ENCODE data around the gene LMX1B. TPM values are rescaled to one million over a fixed set of nuclear protein-coding genes. Genes with fewer than 3 reads are reported as not detected.

Gene LMX1B
- polyA plus RNA-seq, 3 donors, result 0.10 to 0.90 (median 0.13) TPM

DNA sequence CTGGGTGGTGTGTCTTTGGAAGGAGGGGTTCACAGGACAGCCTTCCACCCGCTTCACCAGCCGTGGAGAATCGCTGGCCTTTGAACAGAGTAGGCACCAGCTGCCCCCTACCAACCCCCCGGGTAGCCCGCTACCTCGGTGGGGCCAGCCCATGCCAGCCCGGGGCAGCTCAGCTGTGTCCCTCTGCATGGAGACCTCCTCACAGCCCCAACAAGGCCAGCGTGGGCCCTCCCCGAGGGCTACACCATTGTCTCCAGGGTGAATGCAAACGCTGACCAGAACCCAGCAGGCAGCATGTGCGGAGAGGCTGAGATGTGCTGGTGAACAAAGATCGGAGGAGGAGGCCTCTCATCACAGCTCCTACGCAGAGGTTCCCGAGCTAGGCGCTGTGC, 51.9 kb downstream of the LMX1B start:
- no peak overlapping the region for H3K27ac ChIP-seq (ENCODE audit: low read depth, low read length)
- WGBS, 3 donors, result 46 to 70% (median 48%) methylated on average over 15 of the region's 15 CpGs

DNA sequence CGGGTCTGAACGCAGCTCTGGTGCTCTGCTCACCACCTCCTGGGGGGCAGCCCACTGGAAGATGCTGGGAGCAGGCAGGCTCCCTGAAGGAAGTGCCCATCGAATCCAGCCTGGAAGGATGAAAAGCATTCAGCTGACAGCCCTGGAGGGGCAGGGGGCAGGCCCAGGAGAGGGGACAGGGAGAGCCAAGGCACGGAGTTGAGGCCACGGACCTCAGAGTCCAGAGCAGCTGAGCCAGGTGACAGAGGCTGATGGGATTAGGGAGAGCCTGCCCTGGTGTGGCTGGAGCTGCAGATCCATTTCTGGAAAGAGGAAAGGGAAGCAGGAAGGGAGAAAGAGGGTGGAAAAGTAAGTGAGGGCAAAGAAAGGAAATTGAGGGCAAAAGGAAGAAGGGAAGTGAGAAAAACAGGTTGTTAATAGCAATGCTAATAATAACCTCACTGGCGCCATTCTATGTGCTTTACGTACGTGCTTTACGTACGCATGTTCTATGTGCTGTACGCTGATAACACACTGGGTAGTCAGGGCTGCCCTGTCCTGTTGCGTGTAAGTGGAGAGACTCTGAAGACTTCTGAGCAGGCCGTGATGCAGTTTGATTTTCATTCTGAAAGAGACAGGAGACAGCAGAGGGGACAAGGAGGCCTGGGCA, 52.6 kb downstream of the LMX1B start:
- no peak overlapping the region for H3K27ac ChIP-seq (ENCODE audit: low read depth, low read length)
- WGBS, 3 donors, result 50 to 79% (median 61%) methylated on average over 13 of the region's 13 CpGs

DNA sequence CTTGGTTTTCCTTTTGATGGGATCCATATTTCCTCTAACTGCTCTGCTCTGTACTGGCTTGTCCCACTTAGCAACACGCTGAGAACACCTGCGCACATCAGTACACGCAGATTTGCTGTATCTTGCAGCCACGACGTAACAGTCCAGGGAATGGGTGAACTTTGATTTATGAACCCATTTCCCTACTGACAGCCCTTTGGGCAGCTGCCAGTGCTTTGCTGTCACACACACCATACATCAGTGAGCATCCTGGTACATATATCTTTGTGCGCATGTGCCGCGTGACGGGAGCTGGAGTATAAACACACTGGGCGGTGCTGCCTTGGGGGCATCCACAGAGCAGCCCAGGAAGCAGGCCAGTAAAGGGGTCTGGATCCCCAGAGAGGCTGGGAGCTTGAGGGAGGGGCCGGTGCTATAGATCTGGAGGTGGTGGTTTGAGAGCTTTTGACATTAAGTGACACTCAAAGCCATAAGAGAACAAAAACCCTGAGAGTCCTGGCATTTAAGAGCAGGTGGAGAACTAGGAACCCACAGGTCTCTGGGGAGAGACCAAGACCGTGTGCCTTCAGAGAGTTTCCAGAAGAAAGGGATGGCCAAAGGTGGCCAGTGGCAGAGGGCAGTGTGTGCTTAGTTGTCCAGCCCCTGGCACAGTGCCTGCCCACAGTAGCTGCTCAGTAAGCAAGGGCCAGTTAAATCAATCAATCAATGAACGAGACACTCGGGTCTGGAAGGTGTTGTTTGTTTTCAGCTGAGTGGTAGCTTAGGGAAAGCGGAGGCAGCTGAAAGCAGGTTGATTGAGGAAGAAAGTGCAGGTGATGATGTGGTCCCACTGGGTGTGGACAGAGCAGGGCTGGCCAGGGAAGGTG, 53.7 kb downstream of the LMX1B start:
- 55 to 68% (median 60%) methylated on average over 15 of the region's 15 CpGs for WGBS, 3 donors
- no peak overlapping the region for H3K27ac ChIP-seq (ENCODE audit: low read depth, low read length)

DNA sequence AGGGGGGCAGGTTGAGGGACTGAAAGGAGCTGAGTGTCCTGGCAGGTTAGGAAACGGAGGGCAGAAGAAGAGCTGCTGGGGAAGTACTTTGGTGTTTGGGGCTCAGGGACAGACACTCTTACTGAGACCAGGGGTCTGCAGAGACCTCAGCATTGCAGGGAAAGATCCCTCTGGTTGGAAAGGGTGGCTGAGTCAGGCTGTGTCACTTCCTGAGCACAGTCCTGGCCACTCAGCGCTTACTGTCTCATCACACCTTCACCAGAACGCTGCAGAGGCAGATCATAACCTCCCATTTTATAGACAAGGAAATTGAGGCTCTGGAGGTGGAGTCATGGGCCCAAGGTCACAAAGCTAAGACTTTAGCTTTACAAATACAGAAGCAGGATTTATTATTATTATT, 54.3 kb downstream of the LMX1B start:
- WGBS, 3 donors, result 76 to 90% (median 77%) methylated on average over 3 of the region's 3 CpGs
- H3K27ac ChIP-seq (ENCODE audit: low read depth, low read length), result no peak overlapping the region

DNA sequence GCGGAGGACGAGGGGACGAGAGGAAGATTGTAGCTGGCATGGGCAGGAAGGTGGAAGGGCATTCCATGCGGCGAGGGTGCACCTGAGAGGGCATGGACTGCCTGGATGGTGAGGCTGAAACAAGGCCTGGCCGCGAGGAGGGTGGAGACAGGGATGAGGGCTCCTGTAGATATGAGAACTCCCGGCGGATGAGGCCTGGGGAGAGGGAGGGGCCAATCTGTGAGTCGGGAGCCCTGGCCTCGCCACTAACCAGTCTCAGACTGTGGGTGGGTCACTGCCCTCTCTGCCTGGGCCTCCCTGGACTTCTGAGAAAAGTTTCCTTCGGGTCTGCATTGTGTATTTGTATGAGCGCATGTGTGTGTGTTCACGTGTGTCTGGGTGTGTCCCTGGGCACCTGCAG, 55.4 kb downstream of the LMX1B start:
- no peak overlapping the region for H3K27ac ChIP-seq (ENCODE audit: low read depth, low read length)
- WGBS, 3 donors, result 74 to 90% (median 77%) methylated on average over 14 of the region's 14 CpGs

DNA sequence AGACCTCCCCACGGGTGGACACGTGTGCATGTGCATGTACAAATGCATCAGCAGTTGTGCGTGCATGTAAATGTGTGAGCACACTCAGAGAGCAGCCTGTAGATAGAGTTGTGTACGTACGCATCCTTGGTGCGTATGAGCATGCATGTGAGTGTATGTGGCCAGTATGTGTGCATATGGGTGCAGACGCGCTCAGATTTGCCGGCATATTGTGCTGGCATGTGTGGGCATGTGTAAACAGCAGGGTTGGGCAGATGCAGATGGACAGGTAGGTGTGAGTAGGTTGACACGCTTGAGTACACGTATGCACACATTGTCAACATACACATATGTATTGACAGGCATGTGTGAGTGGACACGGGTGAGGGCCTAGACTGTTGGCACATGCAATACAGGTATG, 56.5 kb downstream of the LMX1B start:
- H3K27ac ChIP-seq (ENCODE audit: low read depth, low read length), result no peak overlapping the region
- WGBS, 3 donors, result 89 to 93% (median 92%) methylated on average over 12 of the region's 12 CpGs

DNA sequence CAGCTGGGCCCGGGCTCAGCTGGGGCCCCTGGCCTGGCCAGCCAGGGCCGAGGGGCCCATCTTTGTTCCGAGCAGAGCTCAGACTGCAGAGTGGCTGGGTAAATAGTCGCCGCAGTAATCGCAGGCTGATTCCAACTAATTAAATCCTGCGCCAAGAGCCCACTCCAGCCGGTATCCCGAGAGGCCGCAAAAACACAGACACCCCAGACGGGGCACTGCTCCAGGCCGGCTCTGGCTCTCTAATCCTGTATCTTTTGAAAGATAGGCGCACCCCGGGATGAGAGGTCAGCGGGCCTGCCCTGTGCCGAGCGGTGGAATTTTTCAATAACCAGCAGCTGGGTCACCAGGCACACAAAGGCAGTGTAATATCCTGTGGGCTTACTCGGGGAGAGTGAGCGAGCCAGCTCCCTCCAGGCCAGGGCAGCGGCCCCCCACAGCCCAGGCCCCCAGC, 57.7 kb downstream of the LMX1B start:
- 13 to 28% (median 24%) methylated on average over 20 of the region's 20 CpGs for WGBS, 3 donors

DNA sequence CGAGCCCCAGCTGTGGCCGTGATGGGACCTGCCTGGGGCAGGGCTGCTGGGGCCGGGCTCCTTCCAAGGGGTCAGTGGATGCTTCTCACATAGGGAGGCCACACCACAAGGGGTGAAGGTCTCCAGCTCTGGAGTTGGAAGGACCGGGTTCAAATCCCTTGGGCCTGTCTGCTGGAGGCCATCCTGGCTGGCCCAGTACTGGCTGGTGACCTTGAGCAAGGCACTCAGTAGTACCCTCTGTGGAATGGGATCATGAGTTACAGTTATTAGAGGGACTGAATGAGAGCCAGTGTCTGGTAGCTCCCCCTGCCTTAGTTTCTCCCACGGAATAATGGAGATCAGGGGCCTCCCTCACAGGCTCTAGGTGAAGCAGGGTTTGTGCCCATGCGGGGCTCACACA, 58.3 kb downstream of the LMX1B start:
- WGBS, 3 donors, result 58 to 76% (median 65%) methylated on average over 6 of the region's 6 CpGs

More for the DNA sequence above, 57.7 kb downstream of the LMX1B start:
- H3K27ac ChIP-seq (ENCODE audit: low read depth, low read length), result no peak overlapping the region

DNA sequence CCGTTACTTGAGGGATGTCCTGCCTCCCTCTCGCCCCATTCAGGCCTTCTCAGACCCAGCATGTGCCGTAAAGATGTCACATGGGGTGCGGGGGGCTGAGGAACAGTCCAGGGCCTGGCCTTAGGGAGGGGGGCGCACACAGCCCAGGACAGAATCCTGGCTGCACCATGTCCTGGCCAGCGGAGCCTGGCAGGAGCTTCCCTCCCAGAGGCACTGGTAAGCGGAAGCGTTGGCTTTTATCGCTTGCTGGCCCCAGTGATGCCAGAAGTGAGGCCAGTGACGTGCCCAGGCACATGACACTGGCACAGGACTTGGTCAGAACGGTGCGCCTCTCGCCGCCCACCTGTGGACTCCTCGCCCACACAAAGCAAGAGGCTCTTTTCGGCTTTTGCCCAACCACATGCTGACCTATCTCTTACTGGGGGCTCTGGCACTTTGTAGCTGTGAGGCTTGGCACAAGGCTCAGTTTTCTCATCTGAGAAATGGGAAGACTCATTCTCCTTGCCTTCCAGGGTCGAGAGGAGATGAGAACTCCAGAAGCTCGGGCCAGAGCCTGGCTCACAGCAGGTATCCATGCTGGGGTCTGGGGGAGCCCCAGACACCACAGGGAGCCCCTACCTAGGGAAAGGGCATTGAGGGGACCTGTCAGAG, 59.0 kb downstream of the LMX1B start:
- WGBS, 3 donors, result 75 to 90% (median 81%) methylated on average over 18 of the region's 18 CpGs
- H3K27ac ChIP-seq (ENCODE audit: low read depth, low read length), result no peak overlapping the region

More for the DNA sequence above, 58.3 kb downstream of the LMX1B start:
- no peak overlapping the region for H3K27ac ChIP-seq (ENCODE audit: low read depth, low read length)

DNA sequence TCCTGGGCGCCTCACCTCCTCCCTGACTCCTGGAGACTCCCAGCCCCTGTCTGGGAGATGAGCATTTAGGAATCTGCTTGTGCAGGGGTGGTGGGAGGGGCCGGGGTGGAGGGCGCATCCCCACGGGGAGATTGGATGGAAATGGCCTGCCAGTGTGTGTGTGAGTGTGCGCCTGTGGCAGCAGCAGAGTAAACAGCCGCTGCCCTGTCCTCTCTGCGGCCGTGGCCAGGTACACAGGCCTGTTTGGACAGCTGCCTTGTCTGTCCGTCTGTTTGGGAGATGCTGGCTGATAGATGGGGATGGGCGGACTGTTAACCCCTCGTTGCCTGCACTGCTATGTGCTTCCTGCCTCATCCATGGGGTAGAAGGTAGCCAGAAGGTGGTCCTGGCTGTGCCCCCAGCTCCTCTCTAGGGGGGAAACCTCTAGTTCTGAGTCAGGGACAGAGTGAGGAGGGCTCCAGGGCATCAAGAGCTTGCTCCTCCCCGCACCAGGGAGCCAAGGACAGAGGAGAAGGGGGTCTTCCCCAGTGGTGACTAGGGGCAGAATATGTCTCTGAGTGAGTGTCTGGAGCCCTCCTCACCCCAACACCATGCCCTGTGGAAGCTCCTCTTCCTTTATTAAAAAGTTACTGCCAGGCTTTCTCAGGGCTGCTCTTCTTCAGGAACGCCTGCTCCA, 60.1 kb downstream of the LMX1B start:
- no peak overlapping the region for H3K27ac ChIP-seq (ENCODE audit: low read depth, low read length)
- 15 to 25% (median 19%) methylated on average over 13 of the region's 13 CpGs for WGBS, 3 donors

DNA sequence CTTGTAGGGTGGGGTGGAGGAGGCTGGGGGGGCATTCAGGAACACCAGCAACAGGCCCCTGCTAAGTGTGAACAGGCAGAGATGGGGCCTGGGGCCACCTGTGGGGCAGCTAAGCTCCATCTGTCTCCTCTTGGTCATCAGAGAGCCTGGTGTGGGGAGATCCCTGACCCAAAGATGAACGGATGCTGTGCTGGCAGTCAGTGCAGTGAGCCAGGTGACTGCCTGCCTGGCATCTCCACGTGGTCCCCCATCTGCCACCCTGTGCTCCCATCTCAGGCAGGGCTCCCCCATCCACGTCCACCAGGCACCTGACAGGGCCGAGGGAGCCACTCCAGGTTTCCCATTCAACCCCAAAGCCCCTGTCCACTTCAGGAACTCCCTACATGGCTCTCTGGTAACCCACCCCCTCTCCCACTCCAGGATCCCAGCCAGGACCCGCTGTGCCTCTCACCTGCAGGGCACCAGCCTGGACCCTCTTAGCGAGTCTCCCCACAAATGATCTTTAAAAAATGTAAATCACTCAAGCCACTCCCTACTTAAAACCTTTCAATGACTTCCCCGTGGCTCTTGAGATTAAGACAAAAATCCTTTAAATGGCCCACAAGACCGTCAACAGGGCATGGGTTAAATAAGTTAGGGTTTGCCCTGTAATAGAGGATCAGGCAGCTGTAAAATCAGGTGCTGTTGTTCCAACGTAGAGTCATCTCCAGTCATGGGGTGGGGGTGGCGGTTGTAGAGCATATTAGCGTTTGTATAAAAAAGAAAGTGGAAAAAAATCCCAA, 60.8 kb downstream of the LMX1B start:
- no peak overlapping the region for H3K27ac ChIP-seq (ENCODE audit: low read depth, low read length)
- 28 to 56% (median 43%) methylated on average over 11 of the region's 11 CpGs for WGBS, 3 donors

DNA sequence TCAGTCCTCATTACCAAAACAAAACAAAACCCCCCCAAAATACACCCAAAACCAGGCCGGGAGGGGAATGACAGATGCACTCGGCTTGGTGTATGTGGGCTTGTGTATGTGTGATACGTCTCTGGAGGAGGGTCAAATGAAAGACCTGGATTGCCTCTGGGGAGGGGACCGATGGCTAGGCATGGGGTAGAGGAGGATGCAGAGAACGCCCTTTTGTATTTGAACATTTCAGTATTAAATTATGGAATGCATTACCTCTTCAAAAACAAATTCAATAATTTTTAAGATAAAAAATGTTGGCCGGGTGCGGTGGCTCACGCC, 61.4 kb downstream of the LMX1B start:
- no peak overlapping the region for H3K27ac ChIP-seq (ENCODE audit: low read depth, low read length)
- 33 to 53% (median 36%) methylated on average over 8 of the region's 8 CpGs for WGBS, 3 donors

DNA sequence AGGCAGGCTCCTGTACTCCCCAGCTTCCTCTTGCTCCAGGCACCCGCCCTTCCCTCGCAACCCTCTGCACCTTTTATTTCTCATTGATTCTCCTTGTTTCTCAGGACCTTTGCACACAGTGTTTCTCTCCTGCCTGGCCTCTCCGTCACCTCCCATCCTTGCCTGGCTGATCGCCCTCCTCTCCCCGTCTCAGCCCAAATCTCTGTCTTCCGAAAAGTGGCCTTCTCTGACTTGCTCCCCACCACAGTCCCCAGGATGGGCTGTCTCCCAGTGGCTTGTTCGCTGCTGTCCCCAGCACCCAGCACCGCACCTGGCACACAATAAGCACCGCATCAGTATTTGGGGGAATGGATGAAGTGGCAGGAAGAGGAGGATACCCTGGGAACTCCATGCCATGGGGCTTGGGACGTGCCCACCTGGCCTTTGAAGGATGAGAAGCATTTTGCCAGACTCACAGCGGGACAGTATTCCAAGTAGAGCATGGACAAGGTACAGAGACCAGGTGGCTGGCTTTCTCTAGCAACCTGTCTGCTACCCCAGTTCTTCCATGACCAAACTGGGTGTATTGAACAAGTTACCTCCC, 62.5 kb downstream of the LMX1B start:
- no peak overlapping the region for H3K27ac ChIP-seq (ENCODE audit: low read depth, low read length)

DNA sequence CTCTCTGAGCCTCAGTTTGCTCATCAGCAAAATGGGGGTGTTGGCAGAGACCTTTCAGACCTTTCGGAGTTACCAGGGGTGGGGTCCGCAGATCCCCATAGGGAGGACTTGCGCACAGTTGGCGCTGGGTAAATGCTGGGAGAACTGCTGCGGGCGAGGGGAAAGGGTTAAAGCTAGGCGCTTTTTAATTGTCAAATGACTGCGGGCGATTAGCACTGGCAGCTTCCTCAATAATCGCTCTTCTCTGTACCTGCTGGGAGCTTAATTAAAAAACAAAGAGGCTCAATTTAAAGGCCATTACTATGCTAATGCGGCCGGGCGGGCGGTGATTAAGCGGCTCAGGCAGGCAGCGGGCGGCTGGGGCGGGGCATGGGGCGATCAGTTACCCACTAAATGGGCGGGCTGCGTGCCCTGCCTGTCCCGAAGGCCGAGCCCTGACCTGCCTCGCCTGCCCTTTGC, 63.0 kb downstream of the LMX1B start:
- no peak overlapping the region for H3K27ac ChIP-seq (ENCODE audit: low read depth, low read length)
- 7 to 10% (median 8%) methylated on average over 22 to 24 of the region's 24 CpGs for WGBS, 3 donors

More for the DNA sequence above, 62.5 kb downstream of the LMX1B start:
- 16 to 30% (median 17%) methylated on average over 11 of the region's 11 CpGs for WGBS, 3 donors

DNA sequence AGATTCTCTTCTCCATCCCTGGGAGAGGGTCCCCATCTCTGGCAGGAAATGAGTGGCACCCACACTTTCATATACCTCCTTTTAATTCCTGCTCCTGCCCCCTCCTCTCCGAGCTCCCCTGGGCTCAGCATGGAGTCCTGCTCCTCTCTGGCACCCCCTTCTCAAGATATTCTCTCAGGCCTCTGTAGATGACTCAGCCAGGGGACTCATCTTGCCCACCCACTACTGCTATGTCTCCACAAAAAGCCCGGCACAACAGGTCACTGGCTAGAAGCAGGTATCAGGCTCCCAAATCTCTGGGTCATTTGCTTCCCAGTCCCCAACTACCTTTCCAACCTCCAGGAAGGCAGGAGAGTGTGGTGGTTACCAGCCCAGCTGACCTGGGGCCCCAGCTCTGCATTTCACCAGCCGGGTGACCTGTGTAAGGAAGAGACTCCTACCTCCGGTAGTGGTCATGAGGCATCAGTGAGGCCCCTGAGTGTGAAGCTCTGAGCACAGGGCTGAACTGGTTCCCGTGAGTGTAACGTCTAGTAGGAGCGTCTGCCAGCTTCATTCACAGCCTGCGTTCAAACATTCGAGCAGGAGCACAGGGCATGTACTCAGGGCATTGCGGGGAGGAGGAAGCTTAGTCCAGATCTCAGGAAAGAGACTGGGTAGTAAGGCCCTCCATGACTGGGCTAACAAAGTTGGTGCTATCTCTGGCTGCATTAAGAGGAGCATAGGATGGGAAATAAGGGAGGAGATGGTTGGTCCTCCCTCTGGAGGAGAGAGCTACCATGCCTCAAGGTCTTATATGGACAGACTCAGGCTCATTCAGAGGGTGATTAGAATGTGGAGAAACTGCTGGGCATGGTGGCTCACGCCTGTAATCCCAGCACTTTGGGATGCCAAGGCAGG, 63.7 kb downstream of the LMX1B start:
- WGBS, 3 donors, result 20 to 38% (median 20%) methylated on average over 11 of the region's 11 CpGs
- no peak overlapping the region for H3K27ac ChIP-seq (ENCODE audit: low read depth, low read length)

DNA sequence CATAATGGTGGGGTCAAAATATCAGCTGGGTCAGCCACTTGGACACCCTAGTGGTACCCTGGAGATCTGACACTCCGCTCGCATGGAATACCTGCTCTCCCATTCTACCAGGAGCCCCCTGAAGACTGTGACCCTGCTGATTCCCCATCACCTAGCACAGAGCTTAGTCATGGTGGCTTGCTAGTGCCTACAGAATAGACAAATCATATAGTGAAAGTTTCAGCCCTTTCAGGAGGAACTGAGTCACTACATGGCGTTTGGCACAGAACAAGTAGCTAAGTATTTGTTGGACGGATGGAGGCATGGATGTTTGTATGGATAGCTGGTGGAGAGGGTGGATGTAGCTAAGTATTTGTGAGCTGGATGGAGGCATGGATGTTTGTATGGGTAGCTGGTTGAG, 65.3 kb downstream of the LMX1B start:
- no peak overlapping the region for H3K27ac ChIP-seq (ENCODE audit: low read depth, low read length)
- 76 to 83% (median 80%) methylated on average over 4 of the region's 4 CpGs for WGBS, 3 donors

DNA sequence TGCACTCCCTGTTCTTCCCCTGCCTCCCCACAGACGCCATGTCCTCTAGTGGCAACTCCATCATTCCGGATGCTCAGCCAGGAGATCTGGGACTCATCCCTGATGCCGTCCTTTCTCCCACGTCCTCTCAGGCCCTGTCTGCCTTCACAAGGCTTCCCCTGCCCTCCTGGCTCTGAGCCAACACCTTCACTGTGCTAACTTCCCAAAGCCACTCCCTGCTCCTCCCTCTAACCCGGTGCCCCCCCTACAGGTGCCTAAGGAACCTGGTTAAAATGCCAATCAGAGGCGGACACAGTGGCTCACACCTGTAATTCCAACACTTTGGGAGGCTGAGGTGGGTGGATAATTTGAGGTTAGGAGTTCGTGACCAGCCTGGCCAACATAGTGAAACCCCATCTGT, 67.6 kb downstream of the LMX1B start:
- H3K27ac ChIP-seq (ENCODE audit: low read depth, low read length), result no peak overlapping the region
- WGBS, 3 donors, result 43 to 60% (median 51%) methylated on average over 7 of the region's 7 CpGs
